Fibroblast of skin of abdomen (primary cell): Measurements from ENCODE around the gene PEX7.
"Not testable (repeated sequence)": the region's sequence is repeated elsewhere in the genome, so short reads cannot be mapped to it uniquely, and the experiment has no call there.

Source experiments
- DNase-seq: peaks from one replicate; pipeline ENCODE4 v3.0.0-alpha.2; 2013

PEX7 gene

GRCh38 chr6:136956590-136957544, 134.5 kb downstream of the PEX7 start:
- no peak for DNase-seq

GRCh38 chr6:136958168-136958567, 135.8 kb downstream of the PEX7 start:
- DNase-seq = no peak

DNA sequence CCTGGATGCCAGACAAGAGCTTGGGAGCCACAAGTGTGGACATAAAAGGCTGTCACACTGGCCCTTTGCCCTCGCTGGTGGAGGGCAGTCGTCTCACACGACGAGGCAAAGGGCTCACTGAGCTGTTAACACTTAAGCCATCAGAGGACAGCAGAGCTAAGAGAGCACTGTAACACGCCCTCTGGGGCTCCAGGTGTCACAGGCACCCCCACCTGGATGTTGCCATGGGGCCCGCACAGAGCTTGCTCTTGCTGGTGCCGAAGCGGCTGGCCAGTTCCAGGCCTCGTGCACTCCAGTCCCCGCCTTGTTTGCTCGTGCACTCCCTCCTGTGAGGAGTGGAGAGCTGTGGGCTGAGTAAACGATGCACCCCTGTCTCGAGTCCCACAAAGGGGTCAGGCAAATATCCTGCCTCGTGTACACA, 137.1 kb downstream of the PEX7 start:
- no peak for DNase-seq

- not testable (repeated sequence) for DNase-seq
Measured at GRCh38 chr6:136959935-136960334, 137.5 kb downstream of the PEX7 start.

GRCh38 chr6:136960781-136961180, 138.4 kb downstream of the PEX7 start:
- no peak for DNase-seq

DNA sequence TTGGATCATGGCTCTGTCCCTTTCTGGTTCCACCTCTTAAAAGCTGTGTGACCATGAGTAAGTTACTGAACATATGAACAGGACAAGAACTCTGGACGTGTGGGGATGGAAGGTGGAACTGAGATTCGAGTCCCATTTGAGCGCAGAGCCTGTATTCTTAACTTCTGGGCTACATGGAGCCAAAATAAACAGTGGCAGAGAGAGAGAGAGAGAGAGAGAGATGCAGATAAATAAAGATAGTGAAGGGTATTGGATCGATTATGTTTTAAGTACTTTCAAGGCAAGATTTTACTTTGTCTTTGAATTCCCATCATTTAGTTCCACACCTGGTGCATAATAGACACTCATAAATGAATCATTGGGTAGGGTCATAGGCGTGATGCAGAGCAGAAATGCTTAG, 139.5 kb downstream of the PEX7 start:
- no peak for DNase-seq

- DNase-seq = no peak
Measured at GRCh38 chr6:136962661-136963060, 140.3 kb downstream of the PEX7 start.

GRCh38 chr6:136963259-136963658, 140.9 kb downstream of the PEX7 start:
- DNase-seq = no peak
